HepG2 (cell line): Measurements from ENCODE around the gene NET1. TPM values are rescaled to one million over a fixed set of nuclear protein-coding genes. Genes with fewer than 3 reads are reported as not detected.

Experiments
- AGO2 ChIP-seq: fragments of 200-400 bp; formaldehyde crosslinking; optimal IDR thresholded peaks from 2 replicates; pipeline ENCODE3; 2017; ENCODE audit warnings: mild to moderate bottlenecking, low read depth, low read length, moderate library complexity
- ATF7 ChIP-seq, 2 experiments: fragments of 450-650 bp in 1 of 2; sonication (generic) in 1 of 2; formaldehyde crosslinking in 1 of 2; IDR thresholded peaks; 2 replicates each; pipeline versions ENCODE4 v1.4.0 to v1.6.1; 2016 to 2020; ENCODE audit warnings: antibody characterized with exemption in 1 of 2, mild to moderate bottlenecking in 1 of 2, missing genetic modification reagents in 1 of 2
- BRCA1 ChIP-seq: sonication (generic); formaldehyde crosslinking; IDR thresholded peaks from 2 replicates; pipeline ENCODE4 v1.4.0; 2020; ENCODE audit warnings: missing genetic modification reagents
- CC2D1A ChIP-seq: sonication (generic); formaldehyde crosslinking; IDR thresholded peaks from 2 replicates; pipeline ENCODE4 v1.8.1; 2023; ENCODE audit warnings: mild to moderate bottlenecking, missing genetic modification reagents
- CHCHD3 ChIP-seq: sonication (generic); formaldehyde crosslinking; IDR thresholded peaks from 2 replicates; pipeline ENCODE4 v1.8.0; 2022; ENCODE audit warnings: mild to moderate bottlenecking, missing genetic modification reagents, moderate library complexity
- EEA1 ChIP-seq: sonication (generic); formaldehyde crosslinking; IDR thresholded peaks from 2 replicates; pipeline ENCODE4 v1.5.1; 2020; ENCODE audit warnings: mild to moderate bottlenecking, missing genetic modification reagents, borderline replicate concordance
- EED ChIP-seq: sonication (generic); formaldehyde crosslinking; IDR thresholded peaks from 2 replicates; pipeline ENCODE4 v1.5.0; 2020; ENCODE audit warnings: mild to moderate bottlenecking, missing genetic modification reagents
- GATAD2A ChIP-seq: IDR thresholded peaks from 2 replicates; pipeline ENCODE4 v1.6.1; 2016
- HOXA5 ChIP-seq: sonication (generic); formaldehyde crosslinking; IDR thresholded peaks from 2 replicates; pipeline ENCODE4 v1.4.0; 2020; ENCODE audit warnings: missing genetic modification reagents
- ISX ChIP-seq: sonication (generic); formaldehyde crosslinking; conservative IDR thresholded peaks from 2 replicates; pipeline ENCODE4 v1.5.0; 2020; ENCODE audit warnings: missing genetic modification reagents
- KMT2A ChIP-seq: sonication (generic); formaldehyde crosslinking; IDR thresholded peaks from 2 replicates; pipeline ENCODE4 v1.4.0; 2020; ENCODE audit warnings: missing genetic modification reagents
- LCORL ChIP-seq, 2 experiments: fragments of 450-650 bp in 1 of 2; sonication (generic) in 1 of 2; formaldehyde crosslinking in 1 of 2; IDR thresholded peaks; 2 replicates each; pipeline versions ENCODE4 v1.5.0 to v1.6.1; 2017 to 2020; ENCODE audit warnings: antibody characterized with exemption in 1 of 2, missing genetic modification reagents in 1 of 2
- MZF1 ChIP-seq: sonication (generic); formaldehyde crosslinking; IDR thresholded peaks from 2 replicates; pipeline ENCODE4 v1.8.1; 2023; ENCODE audit warnings: mild to moderate bottlenecking, missing genetic modification reagents, borderline replicate concordance
- RORA ChIP-seq: sonication (generic); formaldehyde crosslinking; IDR thresholded peaks from 2 replicates; pipeline ENCODE4 v1.5.0; 2020; ENCODE audit warnings: mild to moderate bottlenecking, missing genetic modification reagents, moderate library complexity
- SCMH1 ChIP-seq: sonication (generic); formaldehyde crosslinking; IDR thresholded peaks from 2 replicates; pipeline ENCODE4 v1.9.0; 2021; ENCODE audit warnings: missing genetic modification reagents, mild to moderate bottlenecking, borderline replicate concordance
- ZFP82 ChIP-seq: sonication (generic); formaldehyde crosslinking; IDR thresholded peaks from 2 replicates; pipeline ENCODE4 v1.5.1; 2020; ENCODE audit warnings: mild to moderate bottlenecking, missing genetic modification reagents, borderline replicate concordance
- ZNF296 ChIP-seq: sonication (generic); formaldehyde crosslinking; conservative IDR thresholded peaks from 2 replicates; pipeline ENCODE4 v1.5.0; 2020; ENCODE audit warnings: mild to moderate bottlenecking, missing genetic modification reagents
- ZNF557 ChIP-seq: sonication (generic); formaldehyde crosslinking; IDR thresholded peaks from 2 replicates; pipeline ENCODE4 v1.4.0; 2020; ENCODE audit warnings: missing genetic modification reagents
- ZNF670 ChIP-seq: sonication (generic); formaldehyde crosslinking; IDR thresholded peaks from 2 replicates; pipeline ENCODE4 v1.8.0; 2022; ENCODE audit warnings: mild to moderate bottlenecking, missing genetic modification reagents, borderline replicate concordance
- polyA plus RNA-seq, 8 experiments: library from polyadenylated mRNA; depleted of rRNA in 3 of 8; stranded (reverse) in 7 of 8; unstranded in 1 of 8; fragments of >200 nt; fragmentation: Illumina TruSeq in 4 of 8; extraction: Trizol in 4 of 8; gene quantifications; 2 replicates each; pipeline versions ENCODE4 v1.2.1 to v1.2.3, GENCODE V29; 2011 to 2016; ENCODE audit warnings: low read depth in 4 of 8, missing spikeins in 1 of 8, mixed read lengths in 1 of 8; ENCODE audit not compliant: insufficient read depth in 1 of 8
- total RNA-seq, 5 experiments: library from RNA; depleted of rRNA; stranded (reverse); fragments of >200 nt; fragmentation: Illumina TruSeq; extraction: Trizol; gene quantifications; 2 replicates each; pipeline ENCODE4 v1.2.3, GENCODE V29; 2016; ENCODE audit warnings: low read depth in 1 of 5
- TF ChIP-seq, protein P1 (sequence below): sonication (generic); formaldehyde crosslinking; IDR thresholded peaks from 2 replicates; pipeline ENCODE4 v1.5.0; 2020; ENCODE audit warnings: missing genetic modification reagents
- TF ChIP-seq, protein P2 (sequence below): sonication (generic); formaldehyde crosslinking; IDR thresholded peaks from 2 replicates; pipeline ENCODE4 v1.4.0; 2020; ENCODE audit warnings: mild to moderate bottlenecking, missing genetic modification reagents
- TF ChIP-seq, protein P3 (sequence below): sonication (generic); formaldehyde crosslinking; IDR thresholded peaks from 2 replicates; pipeline ENCODE4 v1.8.0; 2022; ENCODE audit warnings: missing genetic modification reagents, mild to moderate bottlenecking, borderline replicate concordance
- TF ChIP-seq, protein P4 (sequence below): sonication (generic); formaldehyde crosslinking; IDR thresholded peaks from 2 replicates; pipeline ENCODE4 v1.5.0; 2020; ENCODE audit warnings: mild to moderate bottlenecking, missing genetic modification reagents
- TF ChIP-seq, protein P5 (sequence below): IDR thresholded peaks from 2 replicates; pipeline ENCODE4 v1.6.1; 2012; ENCODE audit warnings: low read depth, low read length, improper control_type of control experiment

Gene NET1
- total and polyA plus RNA-seq, 2 of the 13 experiments (the other 11 are each of a cell fraction or from before 2014, with no cell fraction given), result 48.1 to 65.8 TPM

DNA sequence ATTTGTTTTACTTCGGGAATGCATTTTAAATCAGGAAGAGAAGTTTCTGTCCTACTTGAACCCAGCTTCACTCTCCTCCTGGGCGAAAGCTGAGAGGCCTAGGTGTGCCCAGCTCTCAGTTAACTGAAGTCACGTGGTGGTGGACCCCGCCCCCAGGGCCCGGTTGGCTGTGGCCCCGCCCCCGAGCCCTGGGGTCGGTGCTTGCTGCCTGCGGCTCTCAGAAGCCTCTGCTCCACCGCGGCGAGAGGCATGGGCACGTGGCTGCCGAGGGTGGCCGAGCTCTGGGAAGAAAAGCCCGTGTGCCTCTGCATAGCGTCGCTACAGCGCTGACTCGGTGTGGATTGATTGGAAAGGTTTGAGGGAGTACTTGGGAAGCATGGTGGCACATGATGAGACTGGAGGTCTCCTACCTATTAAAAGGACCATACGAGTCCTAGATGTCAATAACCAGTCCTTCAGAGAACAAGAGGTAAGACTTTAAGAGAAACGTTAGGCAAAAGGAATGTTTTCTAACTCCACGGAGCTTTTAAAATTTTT lies 34.1 kb downstream of the NET1 start (continued):
- TF ChIP-seq ZNF296 (CRISPR knock-in tag), result no peak
- no peak for TF ChIP-seq MZF1 (CRISPR knock-in tag)
- TF ChIP-seq, protein P1, sequence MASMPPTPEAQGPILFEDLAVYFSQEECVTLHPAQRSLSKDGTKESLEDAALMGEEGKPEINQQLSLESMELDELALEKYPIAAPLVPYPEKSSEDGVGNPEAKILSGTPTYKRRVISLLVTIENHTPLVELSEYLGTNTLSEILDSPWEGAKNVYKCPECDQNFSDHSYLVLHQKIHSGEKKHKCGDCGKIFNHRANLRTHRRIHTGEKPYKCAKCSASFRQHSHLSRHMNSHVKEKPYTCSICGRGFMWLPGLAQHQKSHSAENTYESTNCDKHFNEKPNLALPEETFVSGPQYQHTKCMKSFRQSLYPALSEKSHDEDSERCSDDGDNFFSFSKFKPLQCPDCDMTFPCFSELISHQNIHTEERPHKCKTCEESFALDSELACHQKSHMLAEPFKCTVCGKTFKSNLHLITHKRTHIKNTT (CRISPR knock-in tag), result no peak
- no peak for TF ChIP-seq ATF7 (IDR thresholded peaks at IDR 0.05)
- TF ChIP-seq ATF7 (CRISPR knock-in tag; IDR thresholded peaks at IDR 0.05), result peak; percentile 63
- TF ChIP-seq, protein P2, sequence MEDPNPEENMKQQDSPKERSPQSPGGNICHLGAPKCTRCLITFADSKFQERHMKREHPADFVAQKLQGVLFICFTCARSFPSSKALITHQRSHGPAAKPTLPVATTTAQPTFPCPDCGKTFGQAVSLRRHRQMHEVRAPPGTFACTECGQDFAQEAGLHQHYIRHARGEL (CRISPR knock-in tag), result no peak
- no peak for TF ChIP-seq CC2D1A
- no peak for TF ChIP-seq RORA (CRISPR knock-in tag)
- TF ChIP-seq, protein P3, sequence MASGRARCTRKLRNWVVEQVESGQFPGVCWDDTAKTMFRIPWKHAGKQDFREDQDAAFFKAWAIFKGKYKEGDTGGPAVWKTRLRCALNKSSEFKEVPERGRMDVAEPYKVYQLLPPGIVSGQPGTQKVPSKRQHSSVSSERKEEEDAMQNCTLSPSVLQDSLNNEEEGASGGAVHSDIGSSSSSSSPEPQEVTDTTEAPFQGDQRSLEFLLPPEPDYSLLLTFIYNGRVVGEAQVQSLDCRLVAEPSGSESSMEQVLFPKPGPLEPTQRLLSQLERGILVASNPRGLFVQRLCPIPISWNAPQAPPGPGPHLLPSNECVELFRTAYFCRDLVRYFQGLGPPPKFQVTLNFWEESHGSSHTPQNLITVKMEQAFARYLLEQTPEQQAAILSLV (CRISPR knock-in tag), result peak; percentile 84
- 0 out of 2 replicates have a peak, but pooled peaks have one; percentile 83 for TF ChIP-seq BRCA1
- TF ChIP-seq LCORL (IDR thresholded peaks at IDR 0.05), result no peak
- peak; percentile 74 for TF ChIP-seq LCORL (CRISPR knock-in tag; IDR thresholded peaks at IDR 0.05)
- peak; percentile 77 for TF ChIP-seq GATAD2A (CRISPR knock-in tag)
- TF ChIP-seq ZFP82 (CRISPR knock-in tag), result no peak
- peak; percentile 68; the same call in 1 of the 2 replicates for TF ChIP-seq ZNF557
- TF ChIP-seq ISX (CRISPR knock-in tag), result 0 out of 2 replicates have a peak, but pooled peaks have one; percentile 46
- TF ChIP-seq, protein P4, sequence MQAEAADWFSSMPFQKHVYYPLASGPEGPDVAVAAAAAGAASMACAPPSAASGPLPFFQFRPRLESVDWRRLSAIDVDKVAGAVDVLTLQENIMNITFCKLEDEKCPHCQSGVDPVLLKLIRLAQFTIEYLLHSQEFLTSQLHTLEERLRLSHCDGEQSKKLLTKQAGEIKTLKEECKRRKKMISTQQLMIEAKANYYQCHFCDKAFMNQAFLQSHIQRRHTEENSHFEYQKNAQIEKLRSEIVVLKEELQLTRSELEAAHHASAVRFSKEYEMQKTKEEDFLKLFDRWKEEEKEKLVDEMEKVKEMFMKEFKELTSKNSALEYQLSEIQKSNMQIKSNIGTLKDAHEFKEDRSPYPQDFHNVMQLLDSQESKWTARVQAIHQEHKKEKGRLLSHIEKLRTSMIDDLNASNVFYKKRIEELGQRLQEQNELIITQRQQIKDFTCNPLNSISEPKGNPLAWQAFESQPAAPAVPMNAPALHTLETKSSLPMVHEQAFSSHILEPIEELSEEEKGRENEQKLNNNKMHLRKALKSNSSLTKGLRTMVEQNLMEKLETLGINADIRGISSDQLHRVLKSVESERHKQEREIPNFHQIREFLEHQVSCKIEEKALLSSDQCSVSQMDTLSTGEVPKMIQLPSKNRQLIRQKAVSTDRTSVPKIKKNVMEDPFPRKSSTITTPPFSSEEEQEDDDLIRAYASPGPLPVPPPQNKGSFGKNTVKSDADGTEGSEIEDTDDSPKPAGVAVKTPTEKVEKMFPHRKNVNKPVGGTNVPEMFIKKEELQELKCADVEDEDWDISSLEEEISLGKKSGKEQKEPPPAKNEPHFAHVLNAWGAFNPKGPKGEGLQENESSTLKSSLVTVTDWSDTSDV (CRISPR knock-in tag), result no peak
- TF ChIP-seq CHCHD3 (CRISPR knock-in tag), result no peak
- peak; percentile 98 for TF ChIP-seq KMT2A
- TF ChIP-seq AGO2, result peak; percentile 44
- peak; percentile 68; the same call in 1 of the 2 replicates for TF ChIP-seq ZNF670 (CRISPR knock-in tag)
- no peak for TF ChIP-seq SCMH1 (CRISPR knock-in tag)
- TF ChIP-seq, protein P5, sequence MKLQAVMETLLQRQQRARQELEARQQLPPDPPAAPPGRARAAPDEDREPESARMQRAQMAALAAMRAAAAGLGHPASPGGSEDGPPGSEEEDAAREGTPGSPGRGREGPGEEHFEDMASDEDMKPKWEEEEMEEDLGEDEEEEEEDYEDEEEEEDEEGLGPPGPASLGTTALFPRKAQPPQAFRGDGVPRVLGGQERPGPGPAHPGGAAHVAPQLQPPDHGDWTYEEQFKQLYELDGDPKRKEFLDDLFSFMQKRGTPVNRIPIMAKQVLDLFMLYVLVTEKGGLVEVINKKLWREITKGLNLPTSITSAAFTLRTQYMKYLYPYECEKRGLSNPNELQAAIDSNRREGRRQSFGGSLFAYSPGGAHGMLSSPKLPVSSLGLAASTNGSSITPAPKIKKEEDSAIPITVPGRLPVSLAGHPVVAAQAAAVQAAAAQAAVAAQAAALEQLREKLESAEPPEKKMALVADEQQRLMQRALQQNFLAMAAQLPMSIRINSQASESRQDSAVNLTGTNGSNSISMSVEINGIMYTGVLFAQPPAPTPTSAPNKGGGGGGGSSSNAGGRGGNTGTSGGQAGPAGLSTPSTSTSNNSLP, result no peak
- no peak; the same call in 1 of the 2 replicates for TF ChIP-seq EED (CRISPR knock-in tag)
- peak; percentile 72; the same call in 1 of the 2 replicates for TF ChIP-seq EEA1 (CRISPR knock-in tag)
- TF ChIP-seq HOXA5, result peak; percentile 96
